Choroid plexus epithelial cell (primary cell): ENCODE data around the gene MLH3.

ENCODE experiments used
- DNase-seq: peaks from one replicate; pipeline ENCODE4 v3.0.0-alpha.2; 2010; ENCODE audit warnings: low read depth
- H3K4me3 ChIP-seq: 2 replicates; pipeline ENCODE4 v1.5.1; 2011; ENCODE audit warnings: low read depth, mild to moderate bottlenecking, control low read depth, low read length, moderate library complexity
- TF ChIP-seq, protein P1 (sequence below): conservative IDR thresholded peaks from 2 replicates; pipeline ENCODE4 v1.5.1; 2011; ENCODE audit warnings: low read depth, mild to moderate bottlenecking, control low read depth, inconsistent platforms, low read length, moderate library complexity

MLH3 gene

DNA sequence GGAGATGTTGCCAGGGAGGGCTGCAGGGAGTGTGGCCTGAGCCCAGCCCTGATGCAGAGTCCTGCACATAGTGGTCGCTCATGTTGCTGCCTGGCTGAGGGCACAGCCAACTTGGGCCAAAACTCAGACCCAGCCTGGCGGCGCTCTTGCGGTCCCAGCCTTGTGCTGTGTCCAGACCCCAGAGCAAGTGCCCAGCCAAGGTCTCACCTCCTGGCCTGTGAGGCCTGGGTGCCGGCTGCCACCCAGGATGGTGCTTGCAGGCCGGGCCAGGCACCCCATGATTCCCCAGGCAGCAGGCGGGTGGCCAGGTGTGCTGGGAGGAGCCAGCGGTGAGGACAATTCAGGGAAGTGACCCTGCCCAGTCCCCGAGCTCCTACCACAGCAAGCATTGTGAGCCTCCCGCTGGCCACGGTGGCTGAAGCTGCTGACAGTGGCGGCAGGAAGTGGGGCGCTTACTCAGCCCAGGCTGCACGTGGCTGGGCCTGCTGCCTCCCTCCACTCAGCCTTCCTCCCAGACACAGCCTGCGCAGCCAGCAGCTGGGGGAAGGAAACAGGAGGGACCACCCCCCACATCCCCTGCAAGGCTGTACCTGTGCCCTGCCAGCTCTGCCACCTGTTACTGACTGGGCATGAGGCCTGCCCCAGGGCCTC lies 78.1 kb downstream of the MLH3 start:
- DNase-seq: peak; percentile 58
- TF ChIP-seq, protein P1, sequence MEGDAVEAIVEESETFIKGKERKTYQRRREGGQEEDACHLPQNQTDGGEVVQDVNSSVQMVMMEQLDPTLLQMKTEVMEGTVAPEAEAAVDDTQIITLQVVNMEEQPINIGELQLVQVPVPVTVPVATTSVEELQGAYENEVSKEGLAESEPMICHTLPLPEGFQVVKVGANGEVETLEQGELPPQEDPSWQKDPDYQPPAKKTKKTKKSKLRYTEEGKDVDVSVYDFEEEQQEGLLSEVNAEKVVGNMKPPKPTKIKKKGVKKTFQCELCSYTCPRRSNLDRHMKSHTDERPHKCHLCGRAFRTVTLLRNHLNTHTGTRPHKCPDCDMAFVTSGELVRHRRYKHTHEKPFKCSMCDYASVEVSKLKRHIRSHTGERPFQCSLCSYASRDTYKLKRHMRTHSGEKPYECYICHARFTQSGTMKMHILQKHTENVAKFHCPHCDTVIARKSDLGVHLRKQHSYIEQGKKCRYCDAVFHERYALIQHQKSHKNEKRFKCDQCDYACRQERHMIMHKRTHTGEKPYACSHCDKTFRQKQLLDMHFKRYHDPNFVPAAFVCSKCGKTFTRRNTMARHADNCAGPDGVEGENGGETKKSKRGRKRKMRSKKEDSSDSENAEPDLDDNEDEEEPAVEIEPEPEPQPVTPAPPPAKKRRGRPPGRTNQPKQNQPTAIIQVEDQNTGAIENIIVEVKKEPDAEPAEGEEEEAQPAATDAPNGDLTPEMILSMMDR: no peak
- no peak overlapping the region for H3K4me3 ChIP-seq

DNA sequence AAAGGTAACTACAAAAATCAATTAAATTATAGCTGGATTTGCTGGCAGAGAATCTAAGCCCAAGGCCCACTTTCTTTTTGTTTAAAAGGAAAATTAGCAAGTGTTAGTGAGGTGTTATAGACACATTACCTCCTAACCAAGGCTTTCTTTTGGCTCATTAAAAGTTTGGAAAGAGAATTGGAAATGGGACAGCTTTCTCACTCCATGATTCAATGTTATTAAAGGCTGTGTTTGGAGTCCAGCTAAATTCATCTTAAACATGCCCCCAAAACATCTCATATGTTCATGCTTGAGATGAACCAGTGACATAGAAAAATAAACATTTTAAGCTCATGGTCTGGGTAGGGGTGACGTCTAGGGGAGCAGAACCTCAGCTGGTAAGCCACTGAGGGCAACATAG lies 82.5 kb downstream of the MLH3 start:
- no peak for DNase-seq
- no peak overlapping the region for H3K4me3 ChIP-seq
- TF ChIP-seq, protein P1: no peak

DNA sequence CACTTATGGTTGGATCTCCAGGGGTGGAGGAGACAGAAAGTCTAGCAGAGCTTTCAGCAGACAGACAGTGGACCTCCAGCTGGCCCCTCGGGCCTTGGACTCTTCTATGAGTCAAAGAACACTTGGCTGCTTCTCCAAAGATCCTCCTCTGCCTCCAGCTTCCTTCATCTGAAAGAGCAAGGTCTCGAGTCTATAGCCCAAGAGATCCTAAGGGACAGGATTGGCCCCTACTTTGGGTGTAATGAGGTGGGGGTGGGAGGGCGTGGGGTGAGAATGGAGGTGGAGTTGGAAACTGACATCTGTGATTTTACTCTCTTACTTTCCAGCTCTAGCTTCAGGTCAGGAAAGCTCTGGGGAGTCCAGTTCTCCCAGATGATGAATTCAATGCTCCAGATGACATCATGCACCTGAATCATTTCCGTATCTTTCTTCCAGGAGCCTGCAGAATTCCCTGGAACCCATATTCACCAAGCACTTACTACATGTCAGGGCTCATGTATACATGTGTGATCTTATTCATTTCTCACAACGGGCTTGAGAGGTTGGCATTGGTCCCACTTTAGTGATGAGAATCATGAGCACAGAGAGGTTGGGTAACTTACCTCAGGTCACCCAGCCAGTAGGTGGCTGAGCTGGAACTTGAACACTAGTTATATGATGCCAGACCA lies 85.6 kb downstream of the MLH3 start:
- H3K4me3 ChIP-seq: no peak overlapping the region
- TF ChIP-seq, protein P1: no peak
- no peak for DNase-seq

DNA sequence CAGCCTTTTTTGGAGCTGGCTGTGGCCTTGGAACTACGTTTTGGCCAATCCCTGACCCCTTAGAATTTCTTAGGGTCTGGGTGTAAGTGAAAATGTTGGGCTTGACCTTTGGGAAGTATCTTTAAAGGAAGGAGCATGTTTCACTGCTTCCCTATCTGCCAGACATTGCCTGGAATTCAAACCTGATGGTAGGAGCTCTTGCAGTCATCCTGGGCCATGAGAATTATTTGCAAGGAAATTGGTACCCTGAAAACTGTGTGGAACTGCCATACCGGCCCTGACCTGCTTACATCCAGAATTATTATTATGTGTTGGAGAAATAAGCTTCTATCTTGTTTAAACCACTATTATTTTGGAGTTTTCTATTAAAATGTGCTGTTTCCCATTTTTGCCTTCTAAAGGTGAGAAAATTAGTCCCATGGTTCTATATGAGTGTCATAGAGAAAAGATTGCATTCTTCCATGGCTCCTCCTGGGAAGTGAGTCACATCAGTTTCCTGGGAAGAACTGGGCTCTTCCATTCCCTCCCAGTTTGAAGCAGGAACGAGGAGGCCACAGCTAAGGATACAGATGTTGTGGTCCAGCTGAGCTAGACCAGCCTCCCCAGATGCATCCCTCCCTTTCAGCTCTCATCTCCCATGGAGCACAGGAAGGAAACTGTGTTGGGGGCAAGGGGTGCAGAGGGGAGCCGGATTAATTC lies 86.3 kb downstream of the MLH3 start:
- H3K4me3 ChIP-seq: no peak overlapping the region
- TF ChIP-seq, protein P1: no peak
- no peak for DNase-seq
